Gastrocnemius medialis (tissue), 4 donors: ENCODE measurements around the gene BCAP31.

Experiments used
- CTCF ChIP-seq, 5 experiments: fragments of 450-650 bp in 3 of 5; fragments of 200-600 bp in 2 of 5; sonication (generic) in 2 of 5; IDR thresholded peaks in 4 of 5; conservative IDR thresholded peaks in 1 of 5; 1 replicate in 4 of 5; 2 replicates in 1 of 5; pipeline ENCODE4 v1.5.1; 2016 to 2019; ENCODE audit warnings: antibody characterized with exemption in 5 of 5, mild to moderate bottlenecking in 3 of 5, moderate library complexity in 3 of 5
- POLR2A ChIP-seq, 2 donors: fragments of 450-650 bp; IDR thresholded peaks; one replicate each; pipeline ENCODE4 v1.6.1; 2017; ENCODE audit warnings: antibody characterized with exemption in 2 of 2, mild to moderate bottlenecking in 2 of 2, moderate library complexity in 2 of 2

- TF ChIP-seq CTCF (IDR thresholded peaks at IDR 0.05 in 4 of 5, conservative IDR thresholded peaks at IDR 0.05 in 1 of 5): no peak
- no peak for TF ChIP-seq POLR2A (IDR thresholded peaks at IDR 0.05)
Measured at GRCh38 chrX:153714256-153714655, 9.9 kb downstream of the BCAP31 start.
